NCI-H2171 (cell line): ENCODE data around the gene ANKRD63.
A peak's percentile ranks its signal among the peaks of the same experiment; 100 is the strongest.

Experiments used
- DNase-seq: peaks from one replicate; lab custom pipeline; 2025; lab: John Stamatoyannopoulos, UW

The ANKRD63 gene

GRCh38 chr15:40242601-40243000 lies 40.3 kb downstream of the ANKRD63 start:
- no peak for DNase-seq

GRCh38 chr15:40242213-40242599 lies 40.7 kb downstream of the ANKRD63 start:
- no peak for DNase-seq

- DNase-seq = no peak
Observed at GRCh38 chr15:40241269-40242212, 41.3 kb downstream of the ANKRD63 start.

- no peak for DNase-seq
Observed at GRCh38 chr15:40240619-40241221, 42.1 kb downstream of the ANKRD63 start.

GRCh38 chr15:40239693-40240618 lies 42.9 kb downstream of the ANKRD63 start:
- no peak for DNase-seq

GRCh38 chr15:40239404-40239692 lies 43.5 kb downstream of the ANKRD63 start:
- DNase-seq = no peak

GRCh38 chr15:40238532-40239403 lies 44.1 kb downstream of the ANKRD63 start, which contains the start of gene PAK6:
TSS of gene PAK6 (plus strand) at chr15:40239063. CDS start at chr15:40264786, 25,723 bp downstream.
- DNase-seq = peak; percentile 56

- DNase-seq = no peak
Observed at GRCh38 chr15:40235201-40235885, 47.5 kb downstream of the ANKRD63 start.

GRCh38 chr15:40234783-40235182 lies 48.1 kb downstream of the ANKRD63 start:
- DNase-seq = no peak

- no peak for DNase-seq
Observed at GRCh38 chr15:40233727-40234577, 48.9 kb downstream of the ANKRD63 start.

GRCh38 chr15:40232625-40233070 lies 50.2 kb downstream of the ANKRD63 start:
- no peak for DNase-seq
